Heart right ventricle (tissue), 12 donors: ENCODE measurements around the gene GRWD1. TPM values are rescaled to one million over a fixed set of nuclear protein-coding genes. Genes with fewer than 3 reads are reported as not detected.

ENCODE experiments used
- polyA plus RNA-seq, 2 donors: library from polyadenylated mRNA; stranded (reverse); fragments of 200-250 nt; gene quantifications; one replicate each; pipeline ENCODE4 v1.2.3, GENCODE V29; 2013
- total RNA-seq, 10 donors: library from RNA; stranded (reverse); fragmentation: NEBNext Ultra II Directional in 3 of 10; extraction: Animal tissue kit (Norgen Biotek cat#: 25700) in 3 of 10; gene quantifications; one replicate each; pipeline versions ENCODE4 v1.2.1 to v1.2.4, GENCODE V29; 2021 to 2023
- donor health status: ischemic (EF 13 %, LVEDD 7.1; RV severe dilation, severe dysfunction).
- donor health status: healthy with polysubstance abuse.
- donor health status: DM: no; HTN: yes; CAD: no.
- donor health status: DM: no; HTN: no; CAD: no.
- donor health status: ischemic (EF 25% LVEDD 6.9; RV normal size, moderate dysfunction).
- donor health status: ischemic (EF 25% LVEDD 5.7; RV mildly dilated, moderate dysfunction).
- donor health status: healthy.
- donor health status: nonischemic (EF 11% LVEDD 7.7; RV severe dilation, severe dysfunction).
- donor health status: DM: yes; HTN: yes; CAD: no.
- donor health status: PGD.
- donor health status: ischemic (EF 29% LVEDD 5.4; RV normal size, mild dysfunction).
- donor health status: nonischemic (EF 23%, LVEDD 6.1; RV moderate dilation, normal function).

Gene GRWD1
- total and polyA plus RNA-seq, 12 donors: 5.6 to 26.2 (median 17.0) TPM

Other genes with a start within 250 kb of the GRWD1 start
- gene CARD8, start 190.1 kb upstream of the GRWD1 start, total RNA-seq: 10 to 100 TPM; 19.5 to 49.5 (median 29.4) TPM
- 10 to 100 TPM; 18.9 to 44.2 TPM for gene CARD8, start 190.1 kb upstream of the GRWD1 start, polyA plus RNA-seq
- under 1 TPM; 0.18 to 0.64 (median 0.33) TPM for gene ZNF114, start 175.9 kb upstream of the GRWD1 start, total RNA-seq
- gene ZNF114, start 175.9 kb upstream of the GRWD1 start, polyA plus RNA-seq: under 1 TPM; 0.29 to 0.66 TPM
- 100 to 1,000 TPM in 1 of 10 donors, 10 to 100 TPM in 9; 18.8 to 119 (median 32.8) TPM for gene EMP3, start 120.4 kb upstream of the GRWD1 start, total RNA-seq
- 100 to 1,000 TPM; 116 to 124 TPM for gene EMP3, start 120.4 kb upstream of the GRWD1 start, polyA plus RNA-seq
- gene TMEM143, start 82.0 kb upstream of the GRWD1 start, total RNA-seq: 100 to 1,000 TPM in 1 of 10 donors, 10 to 100 TPM in 9; 51.8 to 110 (median 89.5) TPM
- gene TMEM143, start 82.0 kb upstream of the GRWD1 start, polyA plus RNA-seq: 10 to 100 TPM in 1 of 2 donors, 1 to 10 TPM in 1; 9.7 to 48.1 TPM
- gene SYNGR4, start 81.6 kb upstream of the GRWD1 start, total RNA-seq: not detected
- gene SYNGR4, start 81.6 kb upstream of the GRWD1 start, polyA plus RNA-seq: not detected
- gene KDELR1, start 54.4 kb upstream of the GRWD1 start, total RNA-seq: 10 to 100 TPM; 63.2 to 95.2 (median 73.2) TPM
- gene KDELR1, start 54.4 kb upstream of the GRWD1 start, polyA plus RNA-seq: 10 to 100 TPM; 55.1 to 96.0 TPM
- gene GRIN2D, start 52.3 kb upstream of the GRWD1 start, total RNA-seq: 1 to 10 TPM in 1 of 10 donors, under 1 TPM in 9; 0.04 to 1.0 (median 0.19) TPM
- gene GRIN2D, start 52.3 kb upstream of the GRWD1 start, polyA plus RNA-seq: under 1 TPM; 0.22 to 0.23 TPM
- gene KCNJ14, start 9.6 kb downstream of the GRWD1 start, total RNA-seq: under 1 TPM; 0.13 to 0.52 (median 0.30) TPM
- gene KCNJ14, start 9.6 kb downstream of the GRWD1 start, polyA plus RNA-seq: under 1 TPM; 0.29 to 0.43 TPM
- 10 to 100 TPM; 25.8 to 40.4 (median 32.2) TPM for gene CYTH2, start 23.4 kb downstream of the GRWD1 start, total RNA-seq
- 10 to 100 TPM; 28.2 to 41.9 TPM for gene CYTH2, start 23.4 kb downstream of the GRWD1 start, polyA plus RNA-seq
- 1 to 10 TPM in 4 of 10 donors, under 1 TPM in 6; 0.40 to 1.3 (median 0.88) TPM for gene LMTK3, start 65.9 kb downstream of the GRWD1 start, total RNA-seq
- 1 to 10 TPM in 1 of 2 donors, under 1 TPM in 1; 0.12 to 1.5 TPM for gene LMTK3, start 65.9 kb downstream of the GRWD1 start, polyA plus RNA-seq
- under 1 TPM in 3 of 10 donors, not detected in 7; 0.42 to 0.70 (median 0.42) TPM for gene SULT2B1, start 106.2 kb downstream of the GRWD1 start, total RNA-seq
- under 1 TPM; 0.13 to 0.44 TPM for gene SULT2B1, start 106.2 kb downstream of the GRWD1 start, polyA plus RNA-seq
- gene SPACA4, start 160.8 kb downstream of the GRWD1 start, total RNA-seq: not detected
- not detected for gene SPACA4, start 160.8 kb downstream of the GRWD1 start, polyA plus RNA-seq
- not detected for gene FAM83E, start 169.1 kb downstream of the GRWD1 start, total RNA-seq
- under 1 TPM in 1 of 2 donors, not detected in 1; 0.01 TPM for gene FAM83E, start 169.1 kb downstream of the GRWD1 start, polyA plus RNA-seq
- gene RPL18, start 173.2 kb downstream of the GRWD1 start, total RNA-seq: 100 to 1,000 TPM; 493 to 753 (median 543) TPM
- 1,000 to 10,000 TPM; 1,418 to 2,257 TPM for gene RPL18, start 173.2 kb downstream of the GRWD1 start, polyA plus RNA-seq
- 10 to 100 TPM in 2 of 10 donors, 1 to 10 TPM in 8; 5.7 to 13.0 (median 7.7) TPM for gene SPHK2, start 173.5 kb downstream of the GRWD1 start, total RNA-seq
- gene SPHK2, start 173.5 kb downstream of the GRWD1 start, polyA plus RNA-seq: 10 to 100 TPM in 1 of 2 donors, 1 to 10 TPM in 1; 8.7 to 15.9 TPM
- 10 to 100 TPM in 8 of 10 donors, 1 to 10 TPM in 2; 2.4 to 30.0 (median 12.8) TPM for gene DBP, start 191.4 kb downstream of the GRWD1 start, total RNA-seq
- 10 to 100 TPM in 1 of 2 donors, 1 to 10 TPM in 1; 5.8 to 11.6 TPM for gene DBP, start 191.4 kb downstream of the GRWD1 start, polyA plus RNA-seq
- 1 to 10 TPM; 1.8 to 9.6 (median 3.8) TPM for gene CA11, start 200.2 kb downstream of the GRWD1 start, total RNA-seq
- gene CA11, start 200.2 kb downstream of the GRWD1 start, polyA plus RNA-seq: 10 to 100 TPM in 1 of 2 donors, 1 to 10 TPM in 1; 3.2 to 24.5 TPM
- under 1 TPM in 6 of 10 donors, not detected in 4; 0.17 to 0.68 (median 0.28) TPM for gene NTN5, start 227.0 kb downstream of the GRWD1 start, total RNA-seq
- gene NTN5, start 227.0 kb downstream of the GRWD1 start, polyA plus RNA-seq: under 1 TPM; 0.17 to 0.37 TPM
- gene FUT2, start 250.0 kb downstream of the GRWD1 start, total RNA-seq: not detected
- under 1 TPM in 1 of 2 donors, not detected in 1; 0.07 TPM for gene FUT2, start 250.0 kb downstream of the GRWD1 start, polyA plus RNA-seq